ENCODE data around the gene LHPP.
A peak's percentile ranks its signal among the peaks of the same experiment; 100 is the strongest.

Gene LHPP

GRCh38 chr10:124653811-124654651 is 192.4 kb downstream of the LHPP start:
- no peak for DNase-seq (ENCODE audit: low spot score)

GRCh38 chr10:124654686-124655085 is 193.1 kb downstream of the LHPP start:
- Histone ChIP-seq H3K4me1 (ENCODE audit: insufficient read depth, poor library complexity, severe bottlenecking) (peaks cover 13% of the 10 kb centered on the region), H3K27ac (ENCODE audit: poor library complexity, severe bottlenecking) (peak overlapping the region; percentile 44), H3K9me3 (ENCODE audit: severe bottlenecking) (no peaks in the 10 kb centered on the region), H3K4me3 (ENCODE audit: severe bottlenecking) (no peak overlapping the region), H3K36me3 (ENCODE audit: low read depth) (no peaks in the 10 kb centered on the region), H3K27me3 (ENCODE audit: insufficient read depth, poor library complexity, severe bottlenecking) (no peaks in the 10 kb centered on the region)
- peak; percentile 69 for ATAC-seq (ENCODE audit: low read depth)
- no peak for DNase-seq (ENCODE audit: low spot score)
- no peak for TF ChIP-seq CTCF (IDR thresholded peaks at IDR 0.05; ENCODE audit: poor library complexity, severe bottlenecking)

More at GRCh38 chr10:124653811-124654651, 192.4 kb downstream of the LHPP start:
- H3K4me1 ChIP-seq (ENCODE audit: insufficient read depth, poor library complexity, severe bottlenecking): peaks cover 19% of the 10 kb centered on the region
- H3K27ac ChIP-seq (ENCODE audit: poor library complexity, severe bottlenecking): peak overlapping the region; percentile 44
- TF ChIP-seq CTCF (IDR thresholded peaks at IDR 0.05; ENCODE audit: poor library complexity, severe bottlenecking): no peak
- no peaks in the 10 kb centered on the region for H3K27me3 ChIP-seq (ENCODE audit: insufficient read depth, poor library complexity, severe bottlenecking)
- no peak overlapping the region for H3K4me3 ChIP-seq (ENCODE audit: severe bottlenecking)
- no peaks in the 10 kb centered on the region for H3K9me3 ChIP-seq (ENCODE audit: severe bottlenecking)
- peak; percentile 56 for ATAC-seq (ENCODE audit: low read depth)
- no peaks in the 10 kb centered on the region for H3K36me3 ChIP-seq (ENCODE audit: low read depth)

DNA sequence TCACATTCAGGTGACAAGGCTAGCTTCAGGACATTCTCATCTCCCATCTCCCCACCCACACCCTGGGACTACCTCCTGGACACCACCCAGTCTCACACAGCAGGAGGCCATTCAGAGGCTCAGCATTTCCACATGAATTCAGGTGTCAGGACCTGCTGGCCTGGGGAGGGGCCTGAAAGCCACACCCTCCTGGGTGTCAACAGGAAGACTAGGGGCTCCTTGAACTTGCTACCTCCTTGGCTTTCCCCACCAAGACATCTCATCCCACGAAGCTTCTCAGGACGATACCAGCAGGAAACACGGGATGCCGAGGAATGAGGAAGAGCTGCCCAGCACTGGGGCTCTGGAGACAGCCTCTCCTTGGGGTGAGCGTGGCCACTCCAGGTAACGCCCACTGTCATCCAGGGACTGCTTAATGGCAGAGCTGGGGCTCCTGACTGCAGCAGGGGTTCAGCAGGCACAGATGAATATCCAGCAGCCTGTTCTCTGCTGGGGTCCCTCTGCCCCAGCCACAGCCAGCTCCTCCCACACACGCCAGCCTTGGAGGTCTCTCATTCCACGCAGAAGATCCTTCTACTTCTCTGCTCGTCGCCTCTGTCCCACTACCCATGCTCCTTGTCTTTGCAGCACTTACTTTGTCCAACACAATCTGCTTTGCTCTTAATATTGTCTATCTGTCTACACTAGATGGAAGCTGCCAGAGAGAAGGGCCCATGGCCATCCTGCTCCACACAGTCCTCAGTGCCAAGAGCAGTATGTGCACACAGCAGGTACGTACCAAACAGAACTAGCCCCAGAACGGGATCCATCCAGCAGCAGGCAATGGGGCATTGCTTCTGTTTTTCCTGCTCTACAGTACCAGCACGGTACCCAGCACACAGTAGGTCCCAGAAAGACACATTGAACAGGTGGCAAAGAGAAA is 193.8 kb downstream of the LHPP start:
- no peak for TF ChIP-seq CTCF (IDR thresholded peaks at IDR 0.05; ENCODE audit: poor library complexity, severe bottlenecking)
- Histone ChIP-seq H3K4me1 (ENCODE audit: insufficient read depth, poor library complexity, severe bottlenecking) (peaks cover 13% of the 10 kb centered on the region), H3K27ac (ENCODE audit: poor library complexity, severe bottlenecking) (peak overlapping the region; percentile 44), H3K27me3 (ENCODE audit: insufficient read depth, poor library complexity, severe bottlenecking) (no peaks in the 10 kb centered on the region), H3K36me3 (ENCODE audit: low read depth) (no peaks in the 10 kb centered on the region), H3K9me3 (ENCODE audit: severe bottlenecking) (no peaks in the 10 kb centered on the region), H3K4me3 (ENCODE audit: severe bottlenecking) (no peak overlapping the region)
- ATAC-seq (ENCODE audit: low read depth): no peak
- no peak for DNase-seq (ENCODE audit: low spot score)

- DNase-seq (ENCODE audit: low spot score) (no peak), ATAC-seq (ENCODE audit: low read depth) (no peak)
- no peak for TF ChIP-seq CTCF (IDR thresholded peaks at IDR 0.05; ENCODE audit: poor library complexity, severe bottlenecking)
- Histone ChIP-seq H3K4me1 (ENCODE audit: insufficient read depth, poor library complexity, severe bottlenecking) (peaks cover 13% of the 10 kb centered on the region), H3K9me3 (ENCODE audit: severe bottlenecking) (no peaks in the 10 kb centered on the region), H3K4me3 (ENCODE audit: severe bottlenecking) (no peak overlapping the region), H3K27ac (ENCODE audit: poor library complexity, severe bottlenecking) (no peak overlapping the region), H3K36me3 (ENCODE audit: low read depth) (no peaks in the 10 kb centered on the region), H3K27me3 (ENCODE audit: insufficient read depth, poor library complexity, severe bottlenecking) (no peaks in the 10 kb centered on the region)
Observed at GRCh38 chr10:124656113-124656490, 194.5 kb downstream of the LHPP start.
